ENCODE results near the gene HOOK1.
"Not testable (repeated sequence)": the region's sequence is repeated elsewhere in the genome, so short reads cannot be mapped to it uniquely, and the experiment has no call there.

The HOOK1 gene

GRCh38 chr1:59897165-59897564, 82.4 kb downstream of the HOOK1 start:
- no peak for DNase-seq

- DNase-seq = no peak
Measured at GRCh38 chr1:59898927-59899326, 84.2 kb downstream of the HOOK1 start.

- no peak for DNase-seq
Measured at GRCh38 chr1:59900640-59901039, 85.9 kb downstream of the HOOK1 start.

GRCh38 chr1:59901770-59902388, 87.1 kb downstream of the HOOK1 start:
- no peak for DNase-seq

- DNase-seq = no peak
Measured at GRCh38 chr1:59903141-59903754, 88.5 kb downstream of the HOOK1 start.

- no peak for DNase-seq
Measured at GRCh38 chr1:59906931-59907330, 92.2 kb downstream of the HOOK1 start.

- no peak for DNase-seq
Measured at GRCh38 chr1:59908084-59908483, 93.3 kb downstream of the HOOK1 start.

GRCh38 chr1:59908682-59909081, 93.9 kb downstream of the HOOK1 start:
- DNase-seq = no peak

GRCh38 chr1:59914791-59915286, 100.1 kb downstream of the HOOK1 start:
- not testable (repeated sequence) for DNase-seq

- DNase-seq = no peak
Measured at GRCh38 chr1:59915516-59915915, 100.8 kb downstream of the HOOK1 start.

GRCh38 chr1:59917026-59917784, 102.5 kb downstream of the HOOK1 start:
- no peak for DNase-seq

- DNase-seq = no peak
Measured at GRCh38 chr1:59917785-59918180, 103.0 kb downstream of the HOOK1 start.

GRCh38 chr1:59919746-59920145, 105.0 kb downstream of the HOOK1 start:
- DNase-seq = no peak

- not testable (repeated sequence) for DNase-seq
Measured at GRCh38 chr1:59921258-59921899, 106.6 kb downstream of the HOOK1 start.

- no peak for DNase-seq
Measured at GRCh38 chr1:59924653-59925052, 109.9 kb downstream of the HOOK1 start.
